Gastrocnemius medialis (tissue), 4 donors: ENCODE data around the gene C16orf92.

Source experiments
- CTCF ChIP-seq, 5 experiments: fragments of 450-650 bp in 3 of 5; fragments of 200-600 bp in 2 of 5; sonication (generic) in 2 of 5; IDR thresholded peaks in 4 of 5; conservative IDR thresholded peaks in 1 of 5; 1 replicate in 4 of 5; 2 replicates in 1 of 5; pipeline ENCODE4 v1.5.1; 2016 to 2019; ENCODE audit warnings: antibody characterized with exemption in 5 of 5, mild to moderate bottlenecking in 3 of 5, moderate library complexity in 3 of 5
- POLR2A ChIP-seq, 2 donors: fragments of 450-650 bp; IDR thresholded peaks; one replicate each; pipeline ENCODE4 v1.6.1; 2017; ENCODE audit warnings: antibody characterized with exemption in 2 of 2, mild to moderate bottlenecking in 2 of 2, moderate library complexity in 2 of 2

- TF ChIP-seq POLR2A (IDR thresholded peaks at IDR 0.05) (no peak), CTCF (IDR thresholded peaks at IDR 0.05 in 4 of 5, conservative IDR thresholded peaks at IDR 0.05 in 1 of 5) (no peak)
Measured at GRCh38 chr16:30022887-30023286, at the start of gene C16orf92.
